ENCODE data around the gene ZNF213.

The ZNF213 gene

DNA sequence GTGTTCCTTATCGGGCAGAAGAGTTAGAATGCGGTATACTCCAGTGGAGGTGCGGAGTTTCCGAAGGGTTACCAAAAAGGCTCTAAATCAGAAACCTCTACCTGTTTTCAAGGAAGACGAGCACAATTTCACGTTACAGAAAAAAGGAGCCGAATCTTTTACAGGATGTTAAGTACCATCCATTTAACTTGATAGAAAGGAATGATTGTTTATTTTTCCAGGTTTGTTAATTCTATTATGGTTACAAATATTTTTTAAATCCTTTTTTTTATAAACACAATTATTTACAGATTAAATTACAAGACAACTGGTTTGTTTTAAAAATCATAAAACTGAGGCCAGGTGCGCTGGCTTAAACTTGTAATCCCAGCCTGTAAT lies 18.2 kb downstream of the ZNF213 start:
- Histone ChIP-seq H3K27ac (no peak overlapping the region), H3K9ac (no peak overlapping the region), H3K4me1 (peaks cover 32% of the 10 kb centered on the region), H4K20me1 (peaks cover 7% of the 10 kb centered on the region), H3K36me3 (no peaks in the 10 kb centered on the region), H3K27me3 (peaks cover 92% of the 10 kb centered on the region), H3K4me3 (peak overlapping the region; percentile 77), H3K4me2 (peak overlapping the region; percentile 99), H3K9me3 (peaks cover 15% of the 10 kb centered on the region)
- TF ChIP-seq Cebpa-rat (IDR thresholded peaks at IDR 0.05), result no peak

DNA sequence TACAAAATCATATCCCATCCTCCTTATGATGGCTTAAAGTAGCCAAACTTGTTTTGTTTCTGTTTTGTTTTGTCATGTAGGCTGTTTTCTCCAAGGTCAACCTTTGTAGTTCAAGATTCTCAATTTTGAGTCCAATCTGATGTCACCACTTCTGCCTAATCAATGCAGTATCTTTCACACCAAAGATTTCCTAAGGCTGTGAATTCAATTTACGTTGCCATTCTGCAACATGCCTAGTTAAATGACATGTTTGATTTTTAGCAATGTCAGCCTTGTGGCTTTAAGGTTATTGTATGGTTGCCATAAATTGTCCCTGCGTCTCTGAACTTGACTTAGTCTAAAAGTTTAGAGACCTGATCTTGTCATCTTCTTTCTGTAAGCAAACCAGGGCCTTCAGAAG lies 20.4 kb downstream of the ZNF213 start:
- TF ChIP-seq Cebpa-rat (IDR thresholded peaks at IDR 0.05), result no peak
- Histone ChIP-seq H3K27me3 (peaks cover 95% of the 10 kb centered on the region), H3K9ac (no peak overlapping the region), H3K9me3 (peaks cover 15% of the 10 kb centered on the region), H4K20me1 (peaks cover 12% of the 10 kb centered on the region), H3K36me3 (no peaks in the 10 kb centered on the region), H3K4me2 (no peak overlapping the region), H3K27ac (no peak overlapping the region), H3K4me3 (no peak overlapping the region), H3K4me1 (peaks cover 31% of the 10 kb centered on the region)

DNA sequence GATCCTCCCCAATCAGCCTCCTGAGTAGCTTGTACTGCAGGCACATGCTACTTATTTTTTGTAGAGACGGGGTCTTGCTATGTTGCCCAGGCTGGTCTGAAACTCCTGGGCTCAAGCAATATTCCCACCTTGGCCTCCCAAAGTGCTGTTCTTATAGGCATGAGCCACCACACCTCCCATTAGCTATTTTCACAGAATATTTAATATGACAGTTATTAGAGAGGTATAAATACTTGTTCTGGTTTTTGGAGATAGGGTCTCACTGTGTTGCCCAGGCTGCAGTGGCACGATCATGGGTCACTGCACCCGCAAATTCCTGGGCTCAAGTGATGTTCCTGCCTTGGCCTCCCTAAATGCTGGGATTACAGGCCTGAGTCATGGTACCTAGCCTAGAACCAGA lies 21.1 kb downstream of the ZNF213 start:
- Histone ChIP-seq H4K20me1 (peaks cover 12% of the 10 kb centered on the region), H3K9ac (no peak overlapping the region), H3K4me1 (peaks cover 36% of the 10 kb centered on the region), H3K27me3 (peaks cover 92% of the 10 kb centered on the region), H3K36me3 (no peaks in the 10 kb centered on the region), H3K27ac (no peak overlapping the region), H3K9me3 (peaks cover 15% of the 10 kb centered on the region), H3K4me2 (no peak overlapping the region), H3K4me3 (no peak overlapping the region)
- TF ChIP-seq Cebpa-rat (IDR thresholded peaks at IDR 0.05), result no peak

DNA sequence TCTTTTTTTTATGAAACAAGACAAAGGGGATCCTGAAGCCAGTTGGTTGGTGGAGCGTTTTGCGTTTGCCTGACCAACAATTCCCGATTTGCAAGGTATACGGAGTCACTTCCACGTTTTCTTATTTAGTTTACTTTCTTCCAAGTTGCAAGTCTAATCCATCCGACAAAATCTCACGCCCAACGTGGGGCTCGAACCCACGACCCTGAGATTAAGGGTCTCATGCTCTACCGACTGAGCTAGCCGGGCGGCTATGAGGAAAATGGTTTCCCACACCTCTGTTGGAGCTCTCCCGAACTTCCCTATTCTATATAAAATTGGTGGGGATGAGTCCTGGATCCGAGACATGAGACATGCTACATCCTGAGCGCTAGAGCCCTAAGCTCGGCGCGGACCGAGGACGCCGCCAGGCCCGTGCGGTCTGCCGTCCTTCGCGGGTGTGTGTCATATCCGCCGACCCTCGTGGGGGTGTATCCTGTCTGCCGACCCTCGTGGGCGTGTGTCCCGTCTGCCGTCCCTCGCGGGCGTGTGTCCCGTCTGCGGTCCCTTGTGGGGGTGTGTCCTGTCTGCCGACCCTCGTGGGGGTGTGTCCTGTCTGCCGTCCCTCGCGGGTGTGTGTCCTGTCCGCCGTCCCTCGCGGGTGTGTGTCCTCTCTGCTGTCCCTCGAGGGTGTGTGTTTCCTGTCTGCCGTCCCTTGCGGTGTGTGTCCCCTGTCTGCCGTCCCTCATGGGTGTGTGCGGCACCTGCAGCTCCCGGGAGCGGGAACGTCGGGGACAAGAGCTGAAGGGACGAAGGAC lies 22.6 kb downstream of the ZNF213 start:
- peaks cover 31% of the 10 kb centered on the region for H3K4me1 ChIP-seq
- peak overlapping the region; percentile 68 for H3K4me3 ChIP-seq
- H3K9me3 ChIP-seq, result peaks cover 15% of the 10 kb centered on the region
- no peak for TF ChIP-seq Cebpa-rat (IDR thresholded peaks at IDR 0.05)
- H3K36me3 ChIP-seq, result no peaks in the 10 kb centered on the region
- peak overlapping the region; percentile 89 for H3K4me2 ChIP-seq
- H3K27ac ChIP-seq, result no peak overlapping the region
- peaks cover 78% of the 10 kb centered on the region for H3K27me3 ChIP-seq
- peaks cover 12% of the 10 kb centered on the region for H4K20me1 ChIP-seq
- peak overlapping the region; percentile 75 for H3K9ac ChIP-seq

DNA sequence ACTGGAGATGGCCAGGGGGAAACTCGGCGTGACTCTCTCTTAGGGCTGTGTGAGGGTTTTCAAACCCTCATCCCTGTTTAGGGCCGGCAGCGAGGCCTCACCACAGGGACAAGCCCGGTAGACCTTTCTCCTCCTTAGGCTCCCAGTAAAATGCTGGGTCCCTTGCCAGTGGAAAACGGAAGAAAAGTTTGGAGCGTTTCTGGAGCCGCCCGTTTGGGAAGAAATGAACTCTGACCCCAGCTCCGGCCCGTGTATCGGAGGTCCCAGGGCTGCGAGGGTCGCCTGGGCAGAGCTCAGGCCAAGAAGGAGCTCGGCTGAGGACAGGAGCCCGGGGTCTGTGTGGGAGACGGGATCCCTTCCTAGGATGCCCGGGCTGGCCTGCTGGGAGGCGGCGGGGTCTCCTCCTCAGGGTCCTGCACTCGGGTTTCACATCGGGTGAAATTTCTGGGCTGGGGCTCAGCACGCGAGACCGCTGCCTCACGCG lies 23.2 kb downstream of the ZNF213 start:
- Histone ChIP-seq H3K27ac (peak overlapping the region; percentile 55), H3K4me1 (peaks cover 32% of the 10 kb centered on the region), H3K9ac (peak overlapping the region; percentile 75), H3K36me3 (no peaks in the 10 kb centered on the region), H3K27me3 (peaks cover 71% of the 10 kb centered on the region), H3K4me2 (peak overlapping the region; percentile 89), H3K4me3 (peak overlapping the region; percentile 68), H4K20me1 (peaks cover 12% of the 10 kb centered on the region), H3K9me3 (peaks cover 15% of the 10 kb centered on the region)
- TF ChIP-seq Cebpa-rat (IDR thresholded peaks at IDR 0.05), result no peak

DNA sequence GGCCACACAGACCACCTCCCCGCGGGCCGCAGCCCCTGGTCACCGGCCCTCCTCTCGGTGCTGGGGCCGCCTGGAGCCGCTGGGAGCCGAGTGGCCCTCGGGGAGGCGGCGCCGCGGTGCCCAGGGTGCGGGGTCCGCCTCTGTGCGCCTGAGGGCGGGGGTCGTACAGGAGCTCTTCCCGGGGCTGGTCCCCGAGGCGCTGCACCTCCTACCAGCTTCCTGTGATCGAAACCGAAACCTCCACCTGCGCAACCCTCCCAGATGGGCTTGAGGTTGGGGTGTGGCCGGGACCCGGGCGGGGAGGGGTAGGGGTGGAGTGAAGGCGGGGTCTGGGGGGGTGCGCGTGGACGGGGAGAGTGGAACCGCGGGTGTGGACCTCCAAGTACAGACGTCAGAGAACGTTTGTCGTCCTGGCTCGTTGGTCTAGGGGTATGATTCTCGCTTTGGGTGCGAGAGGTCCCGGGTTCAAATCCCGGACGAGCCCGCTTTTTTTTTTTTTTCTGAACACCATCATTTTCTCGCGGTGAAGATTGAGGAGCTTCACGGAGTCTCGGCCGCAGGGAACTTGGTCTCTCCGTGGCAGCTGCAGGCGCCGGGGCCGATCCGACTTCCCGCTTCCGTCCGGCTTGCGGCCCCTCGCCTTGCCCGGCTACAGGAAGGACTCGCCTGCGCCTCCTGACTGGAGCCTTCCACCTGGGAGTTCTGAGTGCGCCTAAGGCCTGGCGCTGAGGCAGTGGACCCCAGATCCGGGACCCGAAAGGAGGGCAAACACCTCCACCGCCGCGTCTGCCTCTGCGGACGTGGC lies 23.9 kb downstream of the ZNF213 start:
- Histone ChIP-seq H3K27me3 (peaks cover 65% of the 10 kb centered on the region), H3K4me1 (peaks cover 39% of the 10 kb centered on the region), H3K4me3 (peak overlapping the region; percentile 68), H3K4me2 (peak overlapping the region; percentile 89), H3K9me3 (peaks cover 15% of the 10 kb centered on the region), H4K20me1 (peaks cover 12% of the 10 kb centered on the region), H3K9ac (peak overlapping the region; percentile 75), H3K36me3 (no peaks in the 10 kb centered on the region), H3K27ac (peak overlapping the region; percentile 61)
- TF ChIP-seq Cebpa-rat (IDR thresholded peaks at IDR 0.05), result no peak

DNA sequence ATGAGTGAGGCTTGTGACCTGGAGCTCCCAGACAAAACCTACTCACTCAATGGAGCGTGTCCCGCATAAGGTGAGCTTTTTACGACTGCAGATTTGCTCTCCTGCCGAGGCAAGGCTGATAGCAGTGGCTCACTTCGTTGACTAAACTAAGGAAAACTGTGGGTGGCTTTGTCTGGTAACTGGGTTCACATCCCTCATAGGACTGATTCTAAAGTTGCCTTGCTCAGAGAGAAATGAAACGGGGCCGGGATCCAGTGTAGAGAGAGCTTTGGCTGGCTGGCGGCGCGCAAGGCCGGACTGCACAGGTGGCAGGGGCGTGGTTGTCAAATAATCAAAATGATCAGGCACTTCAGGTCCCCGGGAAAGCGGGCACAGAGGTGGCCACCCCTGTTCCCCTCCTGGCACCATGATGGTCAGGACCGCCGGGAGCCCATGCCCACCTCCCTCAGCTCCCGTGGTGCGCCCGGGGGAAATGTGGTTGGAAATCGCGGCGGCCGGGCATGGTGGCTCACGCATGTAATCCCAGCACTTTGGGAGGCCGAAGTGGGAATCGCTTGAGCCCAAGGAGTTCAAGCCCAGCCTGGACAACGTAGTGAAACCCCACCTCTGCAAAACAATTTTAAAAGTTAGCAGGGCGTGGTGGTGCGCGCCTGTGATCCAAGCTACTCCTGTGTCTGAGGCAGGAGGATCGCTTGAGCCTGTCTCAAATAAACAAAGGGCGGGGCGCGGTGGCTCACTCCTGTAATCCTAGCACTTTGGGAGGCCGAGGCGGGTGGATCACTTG lies 26.6 kb downstream of the ZNF213 start:
- Histone ChIP-seq H3K36me3 (no peaks in the 10 kb centered on the region), H3K4me2 (peak overlapping the region; percentile 37), H4K20me1 (peaks cover 12% of the 10 kb centered on the region), H3K27me3 (peaks cover 38% of the 10 kb centered on the region), H3K4me1 (peaks cover 55% of the 10 kb centered on the region), H3K9me3 (no peaks in the 10 kb centered on the region), H3K4me3 (no peak overlapping the region), H3K9ac (no peak overlapping the region), H3K27ac (no peak overlapping the region)
- TF ChIP-seq Cebpa-rat (IDR thresholded peaks at IDR 0.05), result no peak

DNA sequence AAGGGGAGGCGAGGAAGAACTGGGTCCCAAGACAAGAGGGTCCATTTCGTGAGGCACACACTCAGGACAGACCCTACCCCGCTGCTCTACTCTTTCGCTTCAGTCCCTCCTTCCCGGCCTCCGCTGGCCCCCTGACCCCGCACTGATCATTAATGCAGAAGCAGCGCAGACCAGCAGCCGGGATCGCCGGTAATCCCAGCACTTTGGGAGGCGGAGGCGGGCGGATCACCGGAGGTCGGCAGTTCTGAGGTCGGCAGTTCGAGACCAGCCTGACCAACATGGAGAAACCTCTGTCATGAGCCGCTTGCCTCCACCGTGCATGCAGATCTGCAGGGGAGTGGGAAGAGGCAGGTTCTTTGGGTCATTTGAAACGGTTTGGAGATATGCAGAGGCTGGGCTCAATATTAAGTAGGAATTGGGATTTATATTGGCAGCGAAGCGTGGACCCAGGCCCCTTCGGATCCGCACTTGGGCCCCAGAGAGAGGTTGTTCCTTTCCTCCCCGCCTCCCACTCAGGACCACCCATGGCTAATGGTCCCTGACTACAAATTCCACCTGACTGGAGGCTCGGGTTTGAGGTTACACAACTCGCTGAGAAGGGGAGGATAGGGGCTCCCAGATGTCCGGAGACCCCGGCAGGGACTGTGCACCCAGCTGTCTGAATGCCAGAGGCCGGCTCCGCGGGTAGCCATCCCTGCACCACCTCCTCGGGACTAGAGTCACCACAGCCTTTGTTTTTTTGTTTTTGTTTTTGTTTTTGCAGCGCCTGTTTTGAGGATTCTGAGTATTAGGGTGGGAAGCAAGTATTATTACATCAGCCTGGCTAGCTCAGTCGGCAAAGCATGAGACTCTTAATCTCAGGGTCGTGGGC lies 29.5 kb downstream of the ZNF213 start:
- no peaks in the 10 kb centered on the region for H3K9me3 ChIP-seq
- peaks cover 43% of the 10 kb centered on the region for H3K4me1 ChIP-seq

More for the DNA sequence above, 29.5 kb downstream of the ZNF213 start:
- no peaks in the 10 kb centered on the region for H3K36me3 ChIP-seq
- no peak overlapping the region for H3K9ac ChIP-seq
- H4K20me1 ChIP-seq, result no peaks in the 10 kb centered on the region
- H3K27ac ChIP-seq, result no peak overlapping the region
- no peak for TF ChIP-seq Cebpa-rat (IDR thresholded peaks at IDR 0.05)
- 0 out of 2 replicates have a peak overlapping the region, but pooled peaks have one; percentile 2 for H3K4me2 ChIP-seq
- no peak overlapping the region for H3K4me3 ChIP-seq
- H3K27me3 ChIP-seq, result peaks cover 34% of the 10 kb centered on the region

Measured in BLaER1 (cell line).